Bronchial epithelial cell (primary cell): ENCODE results near the gene RPL15. TPM values are rescaled to one million over a fixed set of nuclear protein-coding genes. Genes with fewer than 3 reads are reported as not detected.
A peak's percentile ranks its signal among the peaks of the same experiment; 100 is the strongest.

Experiments used
- DNase-seq: peaks from one replicate; pipeline ENCODE4 v3.0.0-alpha.2; 2010; ENCODE audit warnings: low read depth
- FAIRE-seq: peaks from 2 replicates; lab custom pipeline; 2011; peaks lifted over from hg19 to GRCh38; lab: Jason Lieb, UNC
- H3K27me3 ChIP-seq: 2 replicates; pipeline ENCODE4 v1.5.1; 2011; ENCODE audit warnings: low read length; ENCODE audit not compliant: control insufficient read depth, insufficient read depth
- H3K36me3 ChIP-seq: 2 replicates; pipeline ENCODE4 v1.5.1; 2011; ENCODE audit warnings: low read length; ENCODE audit not compliant: control insufficient read depth, insufficient read depth
- H3K4me3 ChIP-seq: 2 replicates; pipeline ENCODE4 v1.5.1; 2011; ENCODE audit warnings: mild to moderate bottlenecking, low read depth, low read length, control low read depth
- total RNA-seq: library from RNA; depleted of rRNA; stranded (reverse); fragments of >200 nt; gene quantifications from 2 replicates; pipeline ENCODE4 v1.2.1, GENCODE V29; 2014
- TF ChIP-seq, protein P1 (sequence below): IDR thresholded peaks from 2 replicates; pipeline ENCODE4 v1.5.1; 2011; ENCODE audit warnings: mild to moderate bottlenecking, moderate library complexity, low read length, control low read depth, inconsistent platforms; ENCODE audit not compliant: insufficient read depth, severe bottlenecking

The RPL15 gene
- total RNA-seq, 1 donor from 2014 or later: 4,496 TPM

DNA sequence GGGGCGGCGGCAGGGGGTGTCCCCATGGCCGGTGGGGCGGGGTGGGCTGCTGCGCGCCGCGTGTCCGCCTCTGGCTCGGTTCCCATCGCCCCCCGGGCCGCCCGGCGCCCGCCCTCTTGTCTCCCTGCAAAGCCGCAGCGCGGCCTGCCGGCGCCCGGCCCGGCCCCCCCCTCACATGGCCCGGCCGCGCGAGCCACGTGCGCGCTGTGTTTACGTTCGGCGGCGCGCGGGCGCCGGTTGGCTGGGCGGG is 28.7 kb downstream of the RPL15 start:
- FAIRE-seq (no peak), DNase-seq (no peak)
- Histone ChIP-seq H3K4me3 (peak overlapping the region; percentile 70), H3K36me3 (no peaks in the 10 kb centered on the region), H3K27me3 (no peaks in the 10 kb centered on the region)
- TF ChIP-seq, protein P1, sequence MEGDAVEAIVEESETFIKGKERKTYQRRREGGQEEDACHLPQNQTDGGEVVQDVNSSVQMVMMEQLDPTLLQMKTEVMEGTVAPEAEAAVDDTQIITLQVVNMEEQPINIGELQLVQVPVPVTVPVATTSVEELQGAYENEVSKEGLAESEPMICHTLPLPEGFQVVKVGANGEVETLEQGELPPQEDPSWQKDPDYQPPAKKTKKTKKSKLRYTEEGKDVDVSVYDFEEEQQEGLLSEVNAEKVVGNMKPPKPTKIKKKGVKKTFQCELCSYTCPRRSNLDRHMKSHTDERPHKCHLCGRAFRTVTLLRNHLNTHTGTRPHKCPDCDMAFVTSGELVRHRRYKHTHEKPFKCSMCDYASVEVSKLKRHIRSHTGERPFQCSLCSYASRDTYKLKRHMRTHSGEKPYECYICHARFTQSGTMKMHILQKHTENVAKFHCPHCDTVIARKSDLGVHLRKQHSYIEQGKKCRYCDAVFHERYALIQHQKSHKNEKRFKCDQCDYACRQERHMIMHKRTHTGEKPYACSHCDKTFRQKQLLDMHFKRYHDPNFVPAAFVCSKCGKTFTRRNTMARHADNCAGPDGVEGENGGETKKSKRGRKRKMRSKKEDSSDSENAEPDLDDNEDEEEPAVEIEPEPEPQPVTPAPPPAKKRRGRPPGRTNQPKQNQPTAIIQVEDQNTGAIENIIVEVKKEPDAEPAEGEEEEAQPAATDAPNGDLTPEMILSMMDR: no peak

DNA sequence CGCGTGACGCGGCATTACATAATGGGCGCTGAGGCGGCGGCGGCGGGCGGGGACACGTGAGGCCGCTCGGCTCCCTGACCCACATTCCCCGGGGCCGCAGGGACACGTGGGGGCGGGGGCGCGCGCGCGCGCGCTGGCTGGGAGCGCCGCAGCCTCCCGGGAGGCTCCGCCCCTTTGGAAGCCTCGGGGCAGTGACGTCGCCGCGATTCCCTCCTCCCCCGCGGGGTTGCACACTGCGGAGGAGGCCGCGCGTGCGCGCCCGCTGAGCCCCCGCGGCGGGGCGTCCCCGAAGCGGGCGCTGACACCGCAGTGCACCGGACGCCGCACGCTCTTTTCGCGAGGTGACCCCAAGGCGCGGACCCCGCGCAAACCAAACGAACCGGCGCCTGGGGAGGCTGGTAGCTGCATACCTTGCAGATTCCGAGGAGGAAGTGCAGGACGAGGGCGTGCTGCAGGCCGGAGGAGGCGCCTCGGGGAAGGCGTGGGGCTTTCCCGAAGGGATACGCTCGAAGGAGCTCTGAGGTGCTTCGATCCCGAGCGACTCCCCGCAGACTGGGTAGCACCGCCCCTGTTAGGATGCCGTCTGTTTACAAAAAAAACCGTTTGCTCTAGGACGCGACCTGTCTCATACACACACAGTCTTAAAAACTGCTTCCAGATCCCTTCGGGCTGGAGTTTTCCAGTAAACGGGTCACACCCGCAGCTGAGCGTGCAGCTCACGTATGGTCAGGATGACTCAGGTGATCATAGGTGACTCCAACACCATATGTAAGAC is 29.2 kb downstream of the RPL15 start:
- FAIRE-seq: no peak

DNA sequence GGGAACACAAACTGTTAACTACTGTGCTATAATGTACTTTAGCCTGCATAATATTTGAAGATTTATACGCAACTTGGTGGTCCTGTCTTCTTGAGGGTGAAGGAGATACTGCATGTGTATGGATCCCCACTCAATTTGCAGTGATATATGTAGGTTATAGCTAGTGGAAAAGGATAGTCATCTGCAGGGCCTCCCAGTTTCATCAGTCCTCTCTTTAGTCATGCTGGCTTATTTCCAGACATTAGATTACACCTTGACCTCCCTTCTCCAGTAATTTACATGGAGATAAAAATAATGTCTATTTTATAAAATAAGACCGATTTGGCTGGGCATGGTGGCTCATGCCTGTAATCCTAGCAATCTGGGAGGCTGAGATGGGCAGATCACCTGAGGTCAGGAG is 31.8 kb downstream of the RPL15 start:
- no peak overlapping the region for H3K4me3 ChIP-seq
- no peak for FAIRE-seq

More for the DNA sequence above, 29.2 kb downstream of the RPL15 start:
- H3K4me3 ChIP-seq: peak overlapping the region; percentile 70
- TF ChIP-seq, protein P1: no peak
- no peaks in the 10 kb centered on the region for H3K27me3 ChIP-seq
- no peaks in the 10 kb centered on the region for H3K36me3 ChIP-seq
- DNase-seq: peak; percentile 80

DNA sequence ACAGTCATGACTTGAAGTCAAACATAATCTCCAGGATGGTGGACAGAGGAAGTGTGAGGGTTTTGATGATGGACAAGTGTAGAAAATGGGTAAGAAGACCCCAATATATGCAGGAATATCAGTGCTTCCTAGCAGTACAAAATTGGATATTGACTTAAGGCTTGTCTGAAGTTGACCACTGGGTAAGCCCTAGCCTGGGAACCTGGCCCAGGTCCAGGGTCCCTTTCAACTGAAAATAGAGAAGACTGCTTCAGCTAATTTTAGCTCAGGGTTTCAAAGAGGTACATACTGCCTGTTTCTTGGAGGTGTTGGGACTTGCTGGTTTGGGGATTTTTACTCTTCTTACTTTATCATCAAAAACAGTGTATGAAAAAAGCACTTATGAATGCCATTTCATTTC is 32.9 kb downstream of the RPL15 start:
- Histone ChIP-seq H3K36me3 (no peaks in the 10 kb centered on the region), H3K4me3 (no peak overlapping the region), H3K27me3 (no peaks in the 10 kb centered on the region)
- FAIRE-seq (no peak), DNase-seq (no peak)
- TF ChIP-seq, protein P1: no peak

More for the DNA sequence above, 31.8 kb downstream of the RPL15 start:
- H3K27me3 ChIP-seq: no peaks in the 10 kb centered on the region
- peak; percentile 74 for DNase-seq
- TF ChIP-seq, protein P1: no peak
- H3K36me3 ChIP-seq: no peaks in the 10 kb centered on the region

DNA sequence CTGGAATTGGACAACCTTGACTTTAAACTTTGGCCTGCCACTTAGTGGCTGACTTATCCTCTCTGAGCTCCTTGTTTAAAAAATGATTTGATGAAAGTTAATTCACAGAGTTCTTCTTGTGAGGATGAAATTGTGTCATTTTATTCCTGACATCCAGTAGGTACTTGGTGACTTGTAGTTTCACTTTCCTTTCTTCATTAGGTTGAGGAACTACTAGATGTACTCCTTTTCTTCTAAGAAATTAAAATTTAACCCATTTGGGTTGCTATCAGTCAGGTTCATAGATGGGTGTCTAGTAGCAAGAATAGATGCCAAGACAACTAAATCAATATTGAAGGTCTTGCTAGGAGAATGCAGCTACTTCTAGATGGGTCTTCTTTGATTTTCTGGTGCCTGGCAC is 33.4 kb downstream of the RPL15 start:
- no peaks in the 10 kb centered on the region for H3K36me3 ChIP-seq
- FAIRE-seq (no peak), DNase-seq (no peak)
- H3K4me3 ChIP-seq: no peak overlapping the region
- TF ChIP-seq, protein P1: no peak
- no peaks in the 10 kb centered on the region for H3K27me3 ChIP-seq

DNA sequence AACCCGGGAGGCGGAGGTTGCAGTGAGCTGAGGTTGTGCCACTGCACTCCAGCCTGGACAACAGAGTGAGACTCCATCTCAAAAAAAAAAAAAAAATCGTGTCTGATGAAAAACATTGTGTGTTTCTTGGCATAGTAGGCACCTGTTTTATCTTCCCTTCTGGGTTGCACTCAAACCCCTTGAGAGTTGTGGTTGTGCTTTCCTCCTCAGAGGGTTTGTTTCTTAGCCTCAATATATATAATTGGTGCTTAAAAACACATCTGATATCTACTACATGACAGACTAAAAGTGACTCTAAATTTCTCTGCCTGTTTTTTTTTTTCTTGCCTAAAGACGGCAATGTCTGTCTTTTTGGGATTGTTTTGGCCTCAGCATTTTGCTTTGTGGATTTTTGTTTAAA is 35.7 kb downstream of the RPL15 start:
- FAIRE-seq: no peak

More for the DNA sequence above, 35.7 kb downstream of the RPL15 start:
- H3K27me3 ChIP-seq: no peaks in the 10 kb centered on the region
- H3K4me3 ChIP-seq: no peak overlapping the region
- no peak for DNase-seq
- TF ChIP-seq, protein P1: no peak
- H3K36me3 ChIP-seq: no peaks in the 10 kb centered on the region
